Heart right ventricle (tissue), 16 donors: Measurements from ENCODE around the gene PSMD13. TPM values are rescaled to one million over a fixed set of nuclear protein-coding genes. Genes with fewer than 3 reads are reported as not detected.

ENCODE experiments used
- ATAC-seq, 8 donors: fragments of 200-7000 bp; cut with Tn5 transposase; one replicate each; pipeline ENCODE4 v1.9.1; 2020; ENCODE audit warnings: mild to moderate bottlenecking in 8 of 8, moderate library complexity in 8 of 8, moderate number of reproducible peaks in 1 of 8
- DNase-seq, 2 donors: peaks; one replicate each; pipeline ENCODE4 v3.0.0-alpha.2; 2020
- H3K27ac ChIP-seq, 10 donors: fragments of 200-600 bp; sonication (generic) in 2 of 10; one replicate each; pipeline versions ENCODE4 v1.5.0 to v1.8.0; 2020 to 2022; ENCODE audit warnings: mild to moderate bottlenecking in 3 of 10
- H3K27me3 ChIP-seq, 7 donors: fragments of 200-600 bp; one replicate each; pipeline ENCODE4 v1.8.0; 2021 to 2022; ENCODE audit warnings: mild to moderate bottlenecking in 2 of 7
- H3K36me3 ChIP-seq, 9 donors: fragments of 200-600 bp; sonication (generic) in 1 of 9; one replicate each; pipeline versions ENCODE4 v1.5.0 to v1.8.0; 2020 to 2022; ENCODE audit warnings: mild to moderate bottlenecking in 2 of 9
- H3K4me1 ChIP-seq, 9 donors: fragments of 200-600 bp; sonication (generic) in 1 of 9; one replicate each; pipeline versions ENCODE4 v1.5.0 to v1.8.0; 2020 to 2022; ENCODE audit warnings: mild to moderate bottlenecking in 4 of 9
- H3K4me3 ChIP-seq, 10 donors: fragments of 200-600 bp; sonication (generic) in 2 of 10; one replicate each; pipeline versions ENCODE4 v1.5.0 to v1.8.0; 2020 to 2022; ENCODE audit warnings: mild to moderate bottlenecking in 7 of 10, moderate library complexity in 2 of 10
- H3K9me3 ChIP-seq, 11 donors: fragments of 200-600 bp in 10 of 11; sonication (generic) in 2 of 11; one replicate each; pipeline versions ENCODE4 v1.5.0 to v1.8.0; 2013 to 2022; ENCODE audit warnings: mild to moderate bottlenecking in 2 of 11, control low read depth in 1 of 11, moderate library complexity in 1 of 11
- WGBS, 2 donors: extraction: QIAGEN DNeasy Blood & Tissue Kit; methylation state at CpG; one replicate each; pipeline ENCODE4 v1.1.7; 2013; ENCODE audit warnings: inconsistent platforms in 1 of 2; 5-methylcytosine and 5-hydroxymethylcytosine counted together
- intact Hi-C, 10 donors: fragments of 100-400 bp; cut with DNase I; formaldehyde crosslinking; loops; one replicate each; pipeline versions ENCODE4 v1.11.1 to v1.14.2; 2022
- polyA plus RNA-seq, 2 donors: library from polyadenylated mRNA; stranded (reverse); fragments of 200-250 nt; gene quantifications; one replicate each; pipeline ENCODE4 v1.2.3, GENCODE V29; 2013
- total RNA-seq, 10 donors: library from RNA; stranded (reverse); fragmentation: NEBNext Ultra II Directional in 3 of 10; extraction: Animal tissue kit (Norgen Biotek cat#: 25700) in 3 of 10; gene quantifications; one replicate each; pipeline versions ENCODE4 v1.2.1 to v1.2.4, GENCODE V29; 2021 to 2023
- TF ChIP-seq, protein P1 (sequence below), 9 donors: fragments of 200-600 bp; sonication (generic) in 2 of 9; IDR thresholded peaks; one replicate each; pipeline versions ENCODE4 v1.5.0 to v1.8.0; 2021 to 2022; ENCODE audit warnings: antibody characterized with exemption in 9 of 9, mild to moderate bottlenecking in 5 of 9, moderate library complexity in 1 of 9
- donor health status: Arrhythmogenic right ventricular cardiomyopathy.
- donor health status: ischemic (EF 13 %, LVEDD 7.1; RV severe dilation, severe dysfunction).
- donor health status: healthy with polysubstance abuse.
- donor health status: DM: no; HTN: yes; CAD: no.
- donor health status: DM: no; HTN: no; CAD: no.
- donor health status: ischemic (EF 25% LVEDD 6.9; RV normal size, moderate dysfunction).
- donor health status: ischemic (EF 25% LVEDD 5.7; RV mildly dilated, moderate dysfunction).
- donor health status: healthy.
- donor health status: DM: yes; HTN: yes; CAD: no.
- donor health status: Ischemic cardiomyopathy.
- donor health status: ischemic (EF 35%, LVEDD 5.7; RV mildly dilated, moderate dysfunction).
- donor health status: nonischemic (EF 11% LVEDD 7.7; RV severe dilation, severe dysfunction).
- donor health status: DM: yes; HTN: yes; CAD: no.
- donor health status: PGD.
- donor health status: ischemic (EF 29% LVEDD 5.4; RV normal size, mild dysfunction).
- donor health status: nonischemic (EF 23%, LVEDD 6.1; RV moderate dilation, normal function).

PSMD13 gene
- total and polyA plus RNA-seq, 12 donors = 78.7 to 163 (median 94.4) TPM

DNA sequence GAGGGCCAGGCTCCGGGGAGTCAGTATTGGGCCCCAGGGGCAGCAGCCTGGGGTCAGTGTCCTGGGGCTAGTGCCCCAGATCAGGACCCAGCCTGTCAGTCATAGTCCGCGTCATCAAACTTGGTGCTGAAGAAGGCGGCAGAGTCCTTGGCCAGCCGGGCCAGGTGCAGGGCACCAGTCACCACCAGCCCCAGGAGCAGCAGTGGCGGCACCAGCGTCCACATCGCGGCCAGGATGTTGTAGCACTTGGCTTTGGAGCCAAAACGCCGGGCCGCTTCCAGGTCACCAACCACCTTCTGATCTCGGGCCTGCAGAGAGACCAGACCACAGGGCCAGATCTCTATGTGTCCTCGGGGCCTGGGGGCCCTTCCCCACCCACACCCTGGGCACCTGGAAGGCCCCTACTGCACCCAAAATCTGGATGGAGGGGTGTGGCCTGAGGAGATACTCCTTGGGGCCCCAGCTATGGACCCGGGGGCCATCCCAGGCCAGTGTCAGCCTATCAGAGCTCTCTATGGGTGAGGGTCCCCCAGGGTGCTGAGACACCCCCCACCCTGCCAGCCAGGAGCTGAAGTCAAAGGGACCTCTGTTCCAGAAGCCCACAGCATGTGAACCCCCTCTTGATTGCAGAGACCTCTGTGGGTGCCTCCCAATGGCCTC, 61.8 kb downstream of the PSMD13 start:
- TF ChIP-seq, protein P1, sequence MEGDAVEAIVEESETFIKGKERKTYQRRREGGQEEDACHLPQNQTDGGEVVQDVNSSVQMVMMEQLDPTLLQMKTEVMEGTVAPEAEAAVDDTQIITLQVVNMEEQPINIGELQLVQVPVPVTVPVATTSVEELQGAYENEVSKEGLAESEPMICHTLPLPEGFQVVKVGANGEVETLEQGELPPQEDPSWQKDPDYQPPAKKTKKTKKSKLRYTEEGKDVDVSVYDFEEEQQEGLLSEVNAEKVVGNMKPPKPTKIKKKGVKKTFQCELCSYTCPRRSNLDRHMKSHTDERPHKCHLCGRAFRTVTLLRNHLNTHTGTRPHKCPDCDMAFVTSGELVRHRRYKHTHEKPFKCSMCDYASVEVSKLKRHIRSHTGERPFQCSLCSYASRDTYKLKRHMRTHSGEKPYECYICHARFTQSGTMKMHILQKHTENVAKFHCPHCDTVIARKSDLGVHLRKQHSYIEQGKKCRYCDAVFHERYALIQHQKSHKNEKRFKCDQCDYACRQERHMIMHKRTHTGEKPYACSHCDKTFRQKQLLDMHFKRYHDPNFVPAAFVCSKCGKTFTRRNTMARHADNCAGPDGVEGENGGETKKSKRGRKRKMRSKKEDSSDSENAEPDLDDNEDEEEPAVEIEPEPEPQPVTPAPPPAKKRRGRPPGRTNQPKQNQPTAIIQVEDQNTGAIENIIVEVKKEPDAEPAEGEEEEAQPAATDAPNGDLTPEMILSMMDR (IDR thresholded peaks at IDR 0.05) = no peak

DNA sequence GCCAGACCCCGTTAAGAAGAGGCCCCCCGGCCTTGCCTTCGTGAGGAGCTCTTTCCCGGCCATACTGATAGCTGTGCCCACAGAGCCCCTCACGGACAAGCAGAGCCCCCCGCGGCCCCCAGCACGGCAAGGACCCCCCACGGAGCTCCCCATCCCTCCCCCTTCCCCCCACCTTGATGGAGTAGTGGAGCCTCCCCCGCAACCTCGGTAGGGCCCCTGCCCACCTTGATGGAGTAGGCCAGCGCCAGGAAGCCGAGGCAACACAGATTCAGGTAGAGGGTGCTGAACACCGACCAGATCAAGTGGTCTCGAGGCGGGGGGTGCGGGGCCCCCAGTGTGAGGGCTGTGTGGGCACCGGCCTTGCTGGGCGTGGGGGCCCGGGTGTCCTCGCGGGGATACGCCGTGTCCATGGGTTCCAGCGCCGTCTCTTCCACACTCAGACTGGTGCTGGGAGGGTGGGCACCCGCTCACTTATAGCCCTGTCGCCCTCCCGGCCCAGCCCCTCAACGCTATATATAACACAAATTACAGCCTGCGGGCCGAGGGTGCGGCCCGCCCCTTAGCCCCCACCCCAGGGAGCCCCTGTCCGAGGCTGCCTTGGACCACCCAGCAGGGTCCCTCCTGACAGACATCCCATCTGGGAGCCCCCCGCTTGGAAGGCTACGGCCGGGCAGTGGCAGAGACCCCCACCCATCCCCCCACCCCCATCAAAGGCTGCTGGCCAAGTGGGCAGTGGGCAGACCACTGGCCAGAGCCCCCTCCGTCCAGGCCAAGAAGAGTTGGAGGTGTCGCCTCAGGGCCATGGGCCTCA, 62.5 kb downstream of the PSMD13 start, which contains the start of gene IFITM5:
TSS of gene IFITM5 (minus strand) at position 446 of the 811 bp plus-strand sequence. CDS start at position 410, 36 bp downstream.
- intact Hi-C loops = no loop called here
- H3K36me3 ChIP-seq = peaks cover 0 to 9% (median 0%) of the 10 kb centered on the region in 9 donors
- TF ChIP-seq, protein P1 (IDR thresholded peaks at IDR 0.05) = no peak
- H3K9me3 ChIP-seq = no peaks in the 10 kb centered on the region
- peaks cover 0 to 50% (median 30%) of the 10 kb centered on the region in 7 donors for H3K27me3 ChIP-seq
- peaks cover 0 to 29% (median 10%) of the 10 kb centered on the region in 9 donors for H3K4me1 ChIP-seq
- 64 to 71% methylated on average over 39 to 40 of the region's 40 CpGs for WGBS, 2 donors
- H3K4me3 ChIP-seq = no peak within 1 kb of the TSS
- ATAC-seq (no peak), DNase-seq (peak in 1 of 2 donors; percentile 6)
- no peak within 1 kb of the TSS for H3K27ac ChIP-seq

More for the DNA sequence above, 61.8 kb downstream of the PSMD13 start:
- WGBS, 2 donors = 68 to 78% methylated on average over 14 to 15 of the region's 15 CpGs
- peaks cover 0 to 16% (median 0%) of the 10 kb centered on the region in 9 donors for H3K36me3 ChIP-seq
- no peak overlapping the region for H3K27ac ChIP-seq
- DNase-seq = no peak
- ATAC-seq = peak in 1 of 8 donors; percentile 13
- intact Hi-C loops = no loop called here
- peaks cover 0 to 28% (median 10%) of the 10 kb centered on the region in 9 donors for H3K4me1 ChIP-seq
- no peak overlapping the region for H3K4me3 ChIP-seq
- H3K9me3 ChIP-seq = no peaks in the 10 kb centered on the region
- H3K27me3 ChIP-seq = peaks cover 0 to 54% (median 30%) of the 10 kb centered on the region in 7 donors

DNA sequence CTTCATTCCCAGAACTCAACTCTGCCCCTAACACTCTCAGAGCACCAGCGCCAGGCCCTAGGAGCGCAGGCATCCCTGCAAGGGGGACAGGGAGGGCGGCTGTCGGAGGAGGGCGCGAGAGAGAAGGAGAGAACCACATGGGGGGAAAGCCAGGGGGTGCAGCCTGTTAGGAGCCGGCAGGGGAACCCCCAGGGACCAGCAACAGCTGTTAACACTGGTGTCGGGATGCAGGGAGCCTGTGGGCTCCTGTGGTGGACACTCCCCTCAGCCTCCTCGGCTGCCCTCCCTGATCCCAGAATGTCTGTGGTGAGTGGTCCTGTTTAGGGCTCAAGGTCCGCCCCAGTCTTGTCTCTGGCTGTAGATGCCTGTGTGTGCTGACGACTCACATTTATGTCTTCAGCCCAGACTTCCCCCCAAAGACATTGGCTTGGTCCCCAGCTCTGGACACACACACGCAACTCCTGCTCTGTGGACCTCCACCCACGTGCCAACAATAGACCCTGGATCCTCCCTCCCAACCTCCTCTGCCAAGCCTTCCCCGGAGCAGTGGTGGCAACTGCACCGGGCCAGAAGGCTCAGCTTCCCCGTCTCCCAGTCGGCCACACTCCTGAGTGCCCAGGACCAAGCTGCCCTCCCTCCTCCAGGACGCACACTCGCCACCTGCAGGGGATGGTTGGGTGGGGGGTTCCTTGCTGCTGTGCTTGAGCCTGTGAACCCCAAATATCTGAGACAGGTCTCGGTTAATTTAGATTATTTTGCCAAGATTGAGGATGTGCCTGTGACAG, 63.4 kb downstream of the PSMD13 start:
- peak in 1 of 8 donors; percentile 14 for ATAC-seq
- peak in 1 of 2 donors; percentile 23 for DNase-seq
- intact Hi-C loops = loop anchor here in 4 of 10 donors (5.0 to 10.0 kb wide), 3 partner anchors 55 to 152 kb away; partner anchors contain the start of gene PTDSS2 (in 1 of the 4)
- Histone ChIP-seq H3K9me3 (no peaks in the 10 kb centered on the region), H3K4me3 (no peak overlapping the region), H3K27me3 (peaks cover 0 to 49% (median 30%) of the 10 kb centered on the region in 7 donors), H3K27ac (no peak overlapping the region), H3K4me1 (peaks cover 0 to 38% (median 16%) of the 10 kb centered on the region in 9 donors), H3K36me3 (peaks cover 0 to 1% (median 0%) of the 10 kb centered on the region in 9 donors)
- WGBS, 2 donors = 26 to 32% methylated on average over 20 of the region's 20 CpGs
- TF ChIP-seq, protein P1 (IDR thresholded peaks at IDR 0.05) = peak in 2 of 9 donors; percentile 13

Other genes with a start within 250 kb of the PSMD13 start
- not detected for gene SCGB1C1, start 43.9 kb upstream of the PSMD13 start, total RNA-seq
- not detected for gene SCGB1C1, start 43.9 kb upstream of the PSMD13 start, polyA plus RNA-seq
- gene BET1L, start 29.6 kb upstream of the PSMD13 start, total RNA-seq = 10 to 100 TPM; 18.7 to 32.0 (median 20.7) TPM
- 10 to 100 TPM; 12.4 to 23.5 TPM for gene BET1L, start 29.6 kb upstream of the PSMD13 start, polyA plus RNA-seq
- 10 to 100 TPM; 38.4 to 82.1 (median 59.5) TPM for gene RIC8A, start 29.3 kb upstream of the PSMD13 start, total RNA-seq
- gene RIC8A, start 29.3 kb upstream of the PSMD13 start, polyA plus RNA-seq = 10 to 100 TPM; 38.6 to 76.4 TPM
- 10 to 100 TPM; 33.1 to 50.2 (median 35.5) TPM for gene SIRT3, start 634 bp upstream of the PSMD13 start, total RNA-seq
- gene SIRT3, start 634 bp upstream of the PSMD13 start, polyA plus RNA-seq = 10 to 100 TPM; 18.5 to 23.3 TPM
- gene NLRP6, start 41.4 kb downstream of the PSMD13 start, total RNA-seq = under 1 TPM in 4 of 10 donors, not detected in 6; 0.09 to 0.25 (median 0.12) TPM
- gene NLRP6, start 41.4 kb downstream of the PSMD13 start, polyA plus RNA-seq = under 1 TPM; 0.07 to 0.09 TPM
- gene PGGHG, start 52.1 kb downstream of the PSMD13 start, total RNA-seq = 10 to 100 TPM in 1 of 10 donors, 1 to 10 TPM in 9; 3.3 to 10.8 (median 5.9) TPM
- gene PGGHG, start 52.1 kb downstream of the PSMD13 start, polyA plus RNA-seq = 10 to 100 TPM; 15.9 to 45.3 TPM
- not detected for gene IFITM5, start 62.5 kb downstream of the PSMD13 start, total RNA-seq
- not detected for gene IFITM5, start 62.5 kb downstream of the PSMD13 start, polyA plus RNA-seq
- gene IFITM2, start 70.8 kb downstream of the PSMD13 start, total RNA-seq = 100 to 1,000 TPM in 7 of 10 donors, 10 to 100 TPM in 3; 57.2 to 333 (median 144) TPM
- 100 to 1,000 TPM; 423 to 843 TPM for gene IFITM2, start 70.8 kb downstream of the PSMD13 start, polyA plus RNA-seq
- gene IFITM1, start 77.1 kb downstream of the PSMD13 start, total RNA-seq = 100 to 1,000 TPM in 4 of 10 donors, 10 to 100 TPM in 6; 51.6 to 182 (median 94.9) TPM
- gene IFITM1, start 77.1 kb downstream of the PSMD13 start, polyA plus RNA-seq = 100 to 1,000 TPM; 235 to 427 TPM
- gene IFITM3, start 83.9 kb downstream of the PSMD13 start, total RNA-seq = 100 to 1,000 TPM in 9 of 10 donors, 10 to 100 TPM in 1; 94.1 to 591 (median 172) TPM
- gene IFITM3, start 83.9 kb downstream of the PSMD13 start, polyA plus RNA-seq = 1,000 to 10,000 TPM in 1 of 2 donors, 100 to 1,000 TPM in 1; 676 to 1,409 TPM
- 1 to 10 TPM in 1 of 10 donors, under 1 TPM in 6, not detected in 3; 0.09 to 1.6 (median 0.25) TPM for gene B4GALNT4, start 132.5 kb downstream of the PSMD13 start, total RNA-seq
- 1 to 10 TPM in 1 of 2 donors, under 1 TPM in 1; 0.75 to 1.7 TPM for gene B4GALNT4, start 132.5 kb downstream of the PSMD13 start, polyA plus RNA-seq
- 1 to 10 TPM in 4 of 10 donors, under 1 TPM in 6; 0.19 to 3.0 (median 0.74) TPM for gene PKP3, start 157.2 kb downstream of the PSMD13 start, total RNA-seq
- under 1 TPM; 0.13 to 0.80 TPM for gene PKP3, start 157.2 kb downstream of the PSMD13 start, polyA plus RNA-seq
- 10 to 100 TPM; 20.4 to 52.4 (median 30.0) TPM for gene SIGIRR, start 178.0 kb downstream of the PSMD13 start, total RNA-seq
- gene SIGIRR, start 178.0 kb downstream of the PSMD13 start, polyA plus RNA-seq = 100 to 1,000 TPM in 1 of 2 donors, 10 to 100 TPM in 1; 56.0 to 187 TPM
- gene ANO9, start 205.0 kb downstream of the PSMD13 start, total RNA-seq = 1 to 10 TPM in 1 of 10 donors, under 1 TPM in 5, not detected in 4; 0.05 to 2.3 (median 0.19) TPM
- under 1 TPM; 0.13 to 0.37 TPM for gene ANO9, start 205.0 kb downstream of the PSMD13 start, polyA plus RNA-seq
- 10 to 100 TPM; 16.7 to 37.9 (median 24.8) TPM for gene PTDSS2, start 213.3 kb downstream of the PSMD13 start, total RNA-seq
- 10 to 100 TPM; 31.4 to 55.5 TPM for gene PTDSS2, start 213.3 kb downstream of the PSMD13 start, polyA plus RNA-seq